ENCODE data around the gene SCUBE2. TPM values are rescaled to one million over a fixed set of nuclear protein-coding genes. Genes with fewer than 3 reads are reported as not detected.

SCUBE2 gene
- total RNA-seq, 1 donor from 2014 or later, result not detected

DNA sequence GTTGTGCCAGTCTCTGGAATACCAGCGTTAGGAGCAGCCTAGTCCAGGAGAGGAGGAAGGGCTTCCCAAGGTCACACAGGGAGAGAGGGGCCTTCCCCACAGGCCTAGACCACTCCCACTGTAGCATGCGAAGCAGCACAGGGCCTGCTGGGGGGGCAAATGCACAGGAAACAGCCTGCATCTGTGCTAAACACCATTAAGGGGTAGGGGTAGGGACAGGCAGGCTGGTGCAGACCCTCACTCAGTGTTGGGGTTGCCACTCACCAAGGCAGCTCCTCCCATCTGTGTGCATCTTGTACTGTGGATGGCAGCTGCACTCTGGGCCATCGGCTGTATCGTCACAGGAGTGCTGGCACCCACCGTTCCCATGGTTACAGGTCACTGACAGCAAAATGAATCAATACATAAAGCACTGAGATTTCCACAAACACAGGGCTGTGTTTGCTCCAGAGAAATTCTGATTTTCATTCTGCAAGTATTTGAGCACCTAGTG is 24.9 kb downstream of the SCUBE2 start:
- ChIA-PET POLR2A (no interaction called here), CTCF (no interaction called here)
- no peaks in the 10 kb centered on the region for H3K9me3 Mint-ChIP-seq
- no peak overlapping the region for H3K4me3 Mint-ChIP-seq
- H3K27ac Mint-ChIP-seq, result no peak overlapping the region
- TF ChIP-seq, protein P1, sequence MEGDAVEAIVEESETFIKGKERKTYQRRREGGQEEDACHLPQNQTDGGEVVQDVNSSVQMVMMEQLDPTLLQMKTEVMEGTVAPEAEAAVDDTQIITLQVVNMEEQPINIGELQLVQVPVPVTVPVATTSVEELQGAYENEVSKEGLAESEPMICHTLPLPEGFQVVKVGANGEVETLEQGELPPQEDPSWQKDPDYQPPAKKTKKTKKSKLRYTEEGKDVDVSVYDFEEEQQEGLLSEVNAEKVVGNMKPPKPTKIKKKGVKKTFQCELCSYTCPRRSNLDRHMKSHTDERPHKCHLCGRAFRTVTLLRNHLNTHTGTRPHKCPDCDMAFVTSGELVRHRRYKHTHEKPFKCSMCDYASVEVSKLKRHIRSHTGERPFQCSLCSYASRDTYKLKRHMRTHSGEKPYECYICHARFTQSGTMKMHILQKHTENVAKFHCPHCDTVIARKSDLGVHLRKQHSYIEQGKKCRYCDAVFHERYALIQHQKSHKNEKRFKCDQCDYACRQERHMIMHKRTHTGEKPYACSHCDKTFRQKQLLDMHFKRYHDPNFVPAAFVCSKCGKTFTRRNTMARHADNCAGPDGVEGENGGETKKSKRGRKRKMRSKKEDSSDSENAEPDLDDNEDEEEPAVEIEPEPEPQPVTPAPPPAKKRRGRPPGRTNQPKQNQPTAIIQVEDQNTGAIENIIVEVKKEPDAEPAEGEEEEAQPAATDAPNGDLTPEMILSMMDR (IDR thresholded peaks at IDR 0.05), result no peak
- intact Hi-C loops (cut with micrococcal nuclease), result no loop called here
- no peaks in the 10 kb centered on the region for H3K36me3 Mint-ChIP-seq (ENCODE audit: low read depth)
- H3K4me1 Mint-ChIP-seq, result no peaks in the 10 kb centered on the region
- no peak for DNase-seq
- H3K27me3 Mint-ChIP-seq, result peaks cover 10% of the 10 kb centered on the region
- no peak for ATAC-seq (ENCODE audit: low read depth)

DNA sequence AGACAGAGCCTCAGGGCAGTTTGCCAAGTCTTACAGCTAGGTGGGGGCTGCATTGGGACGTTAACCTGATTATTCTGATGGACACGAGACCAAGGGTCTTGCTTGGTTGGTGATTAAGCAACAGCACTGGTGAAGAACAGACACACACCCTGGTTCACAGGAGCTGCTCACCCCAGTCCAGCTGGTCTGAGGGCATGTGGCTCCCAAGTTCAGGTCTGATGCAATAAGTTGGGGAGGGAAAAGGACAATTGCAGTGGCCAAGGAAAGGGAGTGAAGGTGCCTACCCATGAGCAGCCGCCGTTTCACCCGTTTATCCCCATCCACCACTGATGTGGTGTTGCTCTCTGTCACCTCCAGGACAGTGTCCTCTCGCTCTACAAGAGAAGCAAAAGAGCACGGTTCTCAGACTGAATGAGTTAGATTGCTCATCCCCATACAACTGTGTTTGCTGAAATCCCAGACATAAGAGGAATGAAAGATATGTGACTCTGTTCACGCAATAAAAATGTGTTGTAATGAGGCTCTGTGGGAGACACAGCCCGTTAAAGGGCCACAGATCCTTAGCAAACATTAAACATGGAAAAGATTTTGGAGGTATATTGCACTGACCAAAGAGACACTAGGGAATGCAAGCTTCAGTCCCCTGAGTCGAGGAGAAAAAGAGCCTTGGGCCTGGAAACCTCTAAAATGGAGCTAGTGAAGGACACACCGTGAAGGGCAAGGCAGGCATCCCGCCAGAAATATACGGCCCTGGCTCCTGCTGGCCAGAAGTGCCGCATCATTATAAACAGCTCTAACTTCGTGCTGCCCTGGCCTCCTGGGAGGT is 25.6 kb downstream of the SCUBE2 start:
- TF ChIP-seq, protein P1 (IDR thresholded peaks at IDR 0.05), result no peak
- DNase-seq (no peak), ATAC-seq (ENCODE audit: low read depth) (no peak)
- Mint-ChIP-seq H3K9me3 (no peaks in the 10 kb centered on the region), H3K36me3 (ENCODE audit: low read depth) (no peaks in the 10 kb centered on the region), H3K27ac (no peak overlapping the region), H3K4me3 (no peak overlapping the region), H3K4me1 (peaks cover 1% of the 10 kb centered on the region), H3K27me3 (peaks cover 10% of the 10 kb centered on the region)
- POLR2A ChIA-PET, result no interaction called here
- intact Hi-C loops (cut with micrococcal nuclease), result no loop called here
- CTCF ChIA-PET, result no interaction called here

DNA sequence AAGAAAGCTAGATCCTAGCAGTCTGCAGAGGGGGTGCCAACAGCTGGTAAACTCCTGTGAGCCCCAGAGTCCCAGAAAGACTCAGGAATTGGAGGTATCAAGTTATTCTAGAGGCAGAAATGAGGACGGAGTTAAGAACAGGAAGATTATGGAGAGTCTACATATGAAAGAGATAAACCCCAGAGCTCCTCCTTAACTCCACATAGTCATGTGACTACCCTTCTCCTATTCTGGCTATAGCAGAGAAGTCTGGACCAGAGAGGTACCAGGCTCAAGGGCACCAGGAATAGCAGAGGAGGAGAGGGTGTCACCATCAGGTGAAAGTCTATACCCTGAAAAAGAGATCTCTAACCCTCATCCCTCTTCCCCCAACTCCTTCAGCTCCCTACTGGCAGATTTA is 29.6 kb downstream of the SCUBE2 start:
- Mint-ChIP-seq H3K4me3 (no peak overlapping the region), H3K4me1 (peaks cover 6% of the 10 kb centered on the region), H3K9me3 (no peaks in the 10 kb centered on the region), H3K27ac (no peak overlapping the region), H3K36me3 (ENCODE audit: low read depth) (no peaks in the 10 kb centered on the region), H3K27me3 (peaks cover 10% of the 10 kb centered on the region)
- TF ChIP-seq, protein P1 (IDR thresholded peaks at IDR 0.05), result no peak
- ChIA-PET CTCF (no interaction called here), POLR2A (no interaction called here)
- intact Hi-C loops (cut with micrococcal nuclease), result no loop called here
- ATAC-seq (ENCODE audit: low read depth) (no peak), DNase-seq (no peak)

DNA sequence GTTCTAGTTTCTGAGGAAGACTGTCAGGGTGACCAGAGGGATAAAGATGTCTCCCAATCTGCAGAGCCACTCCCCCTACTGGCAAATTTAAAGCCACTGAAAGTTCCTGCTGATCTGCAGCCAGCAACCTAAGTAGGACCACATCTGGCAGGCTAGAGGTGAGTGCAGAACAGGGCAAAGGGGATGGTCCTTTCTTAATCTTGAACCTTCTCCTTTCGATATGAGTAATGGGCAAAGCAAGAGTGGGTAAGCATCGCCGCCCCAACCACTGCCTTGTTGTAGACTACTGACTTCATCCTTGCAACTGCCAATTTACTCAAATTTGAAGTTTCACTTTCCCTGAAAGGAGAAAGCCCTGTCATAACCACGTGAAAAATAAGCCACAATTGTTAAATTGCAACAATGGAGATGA is 30.7 kb downstream of the SCUBE2 start:
- Mint-ChIP-seq H3K27ac (no peak overlapping the region), H3K36me3 (ENCODE audit: low read depth) (no peaks in the 10 kb centered on the region), H3K9me3 (no peaks in the 10 kb centered on the region), H3K4me3 (no peak overlapping the region), H3K4me1 (peaks cover 6% of the 10 kb centered on the region), H3K27me3 (peaks cover 10% of the 10 kb centered on the region)
- DNase-seq, result no peak
- ATAC-seq (ENCODE audit: low read depth), result peak; percentile 80
- TF ChIP-seq, protein P1 (IDR thresholded peaks at IDR 0.05), result no peak
- intact Hi-C loops (cut with micrococcal nuclease), result no loop called here
- ChIA-PET CTCF (no interaction called here), POLR2A (no interaction called here)

DNA sequence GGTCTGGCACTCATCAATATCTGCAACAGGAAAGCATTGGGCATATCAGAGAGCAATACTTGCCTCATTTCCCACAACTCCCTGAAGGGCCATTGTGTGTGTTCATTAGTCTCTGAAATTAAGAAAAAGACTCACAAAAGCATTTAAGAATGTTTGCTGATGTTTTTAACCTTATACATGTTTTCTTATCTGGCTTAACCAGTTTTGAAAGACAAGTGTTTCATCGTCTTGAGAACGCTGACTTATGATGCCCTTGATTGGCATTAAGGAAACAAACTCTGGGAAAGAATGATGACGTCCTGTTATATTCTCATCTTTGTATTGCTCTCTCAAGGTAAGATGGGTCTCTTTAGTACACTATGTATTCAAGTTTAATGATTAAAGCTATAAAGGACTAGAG is 32.0 kb downstream of the SCUBE2 start:
- no peak overlapping the region for H3K4me3 Mint-ChIP-seq
- no peak overlapping the region for H3K27ac Mint-ChIP-seq
- ATAC-seq (ENCODE audit: low read depth) (no peak), DNase-seq (no peak)
- H3K4me1 Mint-ChIP-seq, result peaks cover 6% of the 10 kb centered on the region
- H3K27me3 Mint-ChIP-seq, result peaks cover 10% of the 10 kb centered on the region
- no peaks in the 10 kb centered on the region for H3K9me3 Mint-ChIP-seq
- intact Hi-C loops (cut with micrococcal nuclease), result no loop called here
- ChIA-PET POLR2A (no interaction called here), CTCF (no interaction called here)
- TF ChIP-seq, protein P1 (IDR thresholded peaks at IDR 0.05), result no peak
- no peaks in the 10 kb centered on the region for H3K36me3 Mint-ChIP-seq (ENCODE audit: low read depth)
